GM23248 (cell line): Measurements from ENCODE around the gene GLRX5.

ENCODE experiments used
- EZH2 ChIP-seq: fragments of 200-600 bp; sonication (generic); IDR thresholded peaks from 2 replicates; pipeline ENCODE4 v1.6.1; 2018; ENCODE audit warnings: antibody characterized with exemption, mild to moderate bottlenecking; ENCODE audit not compliant: insufficient read depth, poor library complexity, severe bottlenecking
- EZH2phosphoT487 ChIP-seq: fragments of 200-600 bp; sonication (generic); IDR thresholded peaks from 2 replicates; pipeline ENCODE4 v1.6.1; 2018; ENCODE audit warnings: antibody characterized with exemption, moderate library complexity, mild to moderate bottlenecking, low read depth; ENCODE audit not compliant: insufficient read depth

DNA sequence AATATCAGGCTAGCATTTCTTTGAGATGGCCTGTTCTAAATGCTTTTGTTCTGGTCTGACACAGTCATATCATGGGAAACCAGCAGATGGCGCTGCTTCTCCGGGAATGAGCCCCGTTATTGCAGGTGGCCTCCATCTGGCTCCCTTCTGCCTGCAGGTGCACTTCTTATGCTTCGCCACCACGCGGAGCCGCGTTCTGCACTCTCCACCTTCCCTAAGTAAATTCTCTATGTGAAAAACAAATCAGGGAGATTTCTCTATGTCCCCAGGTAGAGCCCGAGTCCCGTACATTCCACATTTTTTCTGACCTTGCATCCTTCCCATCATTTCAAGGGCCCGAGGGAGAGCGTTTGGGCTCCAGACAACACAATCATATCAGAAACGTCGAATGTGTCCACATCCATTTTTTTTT, 26.2 kb downstream of the GLRX5 start:
- TF ChIP-seq EZH2phosphoT487 (no peak), EZH2 (no peak)
